Testis (tissue), 2 donors: ENCODE data around the gene COPB2.

Experiments used
- CTCF ChIP-seq, 3 experiments: fragments of 450-650 bp in 2 of 3; fragments of 200-600 bp in 1 of 3; sonication (generic) in 1 of 3; IDR thresholded peaks; one replicate each; pipeline ENCODE4 v1.5.1; 2016 to 2019; ENCODE audit warnings: antibody characterized with exemption in 3 of 3, mild to moderate bottlenecking in 2 of 3, moderate library complexity in 1 of 3
- POLR2A ChIP-seq: fragments of 450-650 bp; IDR thresholded peaks from one replicate; pipeline ENCODE4 v1.6.1; 2017; ENCODE audit warnings: antibody characterized with exemption, mild to moderate bottlenecking, moderate library complexity

- TF ChIP-seq POLR2A (no peak), CTCF (IDR thresholded peaks at IDR 0.05) (no peak)
These were observed 61.1 kb downstream of the COPB2 start for GRCh38 chr3:139328356-139328755.
